GM21360 (cell line): ENCODE measurements around the gene ARID5A.
A peak's percentile ranks its signal among the peaks of the same experiment; 100 is the strongest.
"Not testable (repeated sequence)": the region's sequence is repeated elsewhere in the genome, so short reads cannot be mapped to it uniquely, and the experiment has no call there.

Source experiments
- ATAC-seq: cut with Tn5 transposase; IDR thresholded peaks from one replicate; pipeline ENCODE4 v1.9.1; 2021; ENCODE audit warnings: mild to moderate bottlenecking, moderate library complexity; ENCODE audit not compliant: unreplicated experiment

ARID5A gene

GRCh38 chr2:96536445-96537065, at the start of gene ARID5A:
Gene ARID5A, plus strand, starts transcription at chr2:96536752. Its CDS starts 75 bp downstream, at chr2:96536827.
- peak; percentile 52 for ATAC-seq

- ATAC-seq: no peak
Measured at GRCh38 chr2:96489261-96489660, 47.3 kb upstream of the ARID5A start.

GRCh38 chr2:96489663-96490062, 46.9 kb upstream of the ARID5A start:
- no peak for ATAC-seq

GRCh38 chr2:96491860-96492497, 44.6 kb upstream of the ARID5A start:
- ATAC-seq: no peak

- ATAC-seq: no peak
Measured at GRCh38 chr2:96493072-96493471, 43.5 kb upstream of the ARID5A start.

- ATAC-seq: no peak
Measured at GRCh38 chr2:96494188-96494587, 42.4 kb upstream of the ARID5A start.

- no peak for ATAC-seq
Measured at GRCh38 chr2:96495982-96496629, 40.4 kb upstream of the ARID5A start.

- no peak for ATAC-seq
Measured at GRCh38 chr2:96498021-96498431, 38.5 kb upstream of the ARID5A start.

GRCh38 chr2:96498611-96499010, 37.9 kb upstream of the ARID5A start:
- ATAC-seq: not testable (repeated sequence)

GRCh38 chr2:96499061-96499960, 37.2 kb upstream of the ARID5A start:
- ATAC-seq: no peak

GRCh38 chr2:96500385-96501066, 36.0 kb upstream of the ARID5A start:
- ATAC-seq: no peak

GRCh38 chr2:96501471-96501874, 35.1 kb upstream of the ARID5A start:
- ATAC-seq: no peak

- no peak for ATAC-seq
Measured at GRCh38 chr2:96501886-96502810, 34.4 kb upstream of the ARID5A start.

- no peak for ATAC-seq
Measured at GRCh38 chr2:96502891-96503636, 33.5 kb upstream of the ARID5A start.

- ATAC-seq: no peak
Measured at GRCh38 chr2:96503637-96504243, 32.8 kb upstream of the ARID5A start.

GRCh38 chr2:96505231-96505889, 31.2 kb upstream of the ARID5A start, which contains the start of gene NEURL3:
Gene NEURL3, minus strand, starts transcription at chr2:96505357. Its CDS starts 71 bp downstream, at chr2:96505286.
- no peak for ATAC-seq

- ATAC-seq: no peak
Measured at GRCh38 chr2:96506016-96506906, 30.3 kb upstream of the ARID5A start.
